ENCODE results near the gene PCSK1. TPM values are rescaled to one million over a fixed set of nuclear protein-coding genes. Genes with fewer than 3 reads are reported as not detected.

The PCSK1 gene
- polyA plus RNA-seq, 1 experiment: not detected

DNA sequence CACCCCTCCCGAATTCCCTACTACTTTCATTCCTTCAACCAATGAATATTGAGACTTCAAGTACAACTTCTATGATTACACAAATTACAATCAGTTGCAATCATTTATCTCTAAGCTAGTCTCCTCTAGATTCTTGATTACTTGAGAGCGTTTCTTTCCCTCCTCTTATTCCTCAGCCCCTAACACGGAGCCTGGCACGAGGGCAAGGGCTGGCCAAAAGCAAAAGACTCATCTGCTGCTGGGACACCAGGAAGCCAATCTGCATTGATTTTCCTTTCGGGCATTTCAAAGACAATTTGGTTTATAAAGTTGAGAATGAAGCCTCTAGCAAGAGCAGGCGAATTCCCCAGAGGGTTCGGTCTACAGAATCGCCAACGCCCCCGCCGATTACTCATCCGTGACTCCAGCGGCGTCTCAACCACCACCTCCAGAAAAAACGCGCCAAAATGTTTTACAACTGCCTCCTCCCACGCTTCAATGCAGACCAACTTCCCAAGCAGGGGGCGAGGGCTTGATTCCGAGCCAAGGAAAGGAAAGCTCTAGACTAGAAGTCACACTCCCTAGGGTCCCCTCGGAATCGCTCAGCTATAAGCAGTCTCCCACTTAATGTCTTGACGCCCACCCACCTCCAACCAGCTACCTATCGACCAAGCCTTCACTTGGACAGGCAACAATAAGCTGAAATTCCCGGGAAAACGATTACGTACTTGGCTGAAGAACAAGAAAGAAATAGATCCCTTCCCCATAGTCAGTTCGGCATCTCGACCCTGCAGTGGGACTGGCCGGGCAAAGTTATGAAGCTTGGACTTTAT lies 1.5 kb downstream of the PCSK1 start:
- Histone ChIP-seq H3K27me3 (ENCODE audit: control insufficient read depth, insufficient read depth, low read length) (peaks cover 34% of the 10 kb centered on the region), H3K27ac (ENCODE audit: low read depth, low read length) (no peak overlapping the region), H3K9me3 (ENCODE audit: control insufficient read depth, insufficient read depth, low read length) (peaks cover 12% of the 10 kb centered on the region), H3K4me3 (ENCODE audit: low read depth, low read length) (no peak overlapping the region)
- POLR2A ChIA-PET: no interaction called here
- TF ChIP-seq, protein P1, sequence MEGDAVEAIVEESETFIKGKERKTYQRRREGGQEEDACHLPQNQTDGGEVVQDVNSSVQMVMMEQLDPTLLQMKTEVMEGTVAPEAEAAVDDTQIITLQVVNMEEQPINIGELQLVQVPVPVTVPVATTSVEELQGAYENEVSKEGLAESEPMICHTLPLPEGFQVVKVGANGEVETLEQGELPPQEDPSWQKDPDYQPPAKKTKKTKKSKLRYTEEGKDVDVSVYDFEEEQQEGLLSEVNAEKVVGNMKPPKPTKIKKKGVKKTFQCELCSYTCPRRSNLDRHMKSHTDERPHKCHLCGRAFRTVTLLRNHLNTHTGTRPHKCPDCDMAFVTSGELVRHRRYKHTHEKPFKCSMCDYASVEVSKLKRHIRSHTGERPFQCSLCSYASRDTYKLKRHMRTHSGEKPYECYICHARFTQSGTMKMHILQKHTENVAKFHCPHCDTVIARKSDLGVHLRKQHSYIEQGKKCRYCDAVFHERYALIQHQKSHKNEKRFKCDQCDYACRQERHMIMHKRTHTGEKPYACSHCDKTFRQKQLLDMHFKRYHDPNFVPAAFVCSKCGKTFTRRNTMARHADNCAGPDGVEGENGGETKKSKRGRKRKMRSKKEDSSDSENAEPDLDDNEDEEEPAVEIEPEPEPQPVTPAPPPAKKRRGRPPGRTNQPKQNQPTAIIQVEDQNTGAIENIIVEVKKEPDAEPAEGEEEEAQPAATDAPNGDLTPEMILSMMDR (IDR thresholded peaks at IDR 0.05; ENCODE audit: low read depth, low read length): no peak
- no peak for DNase-seq (ENCODE audit: low read depth, low spot score)
- CTCF ChIA-PET: interaction anchor here (1.2 kb wide), 1 partner anchor 170 kb away, joined by 5 read pairs; no protein-coding TSS in a partner anchor

DNA sequence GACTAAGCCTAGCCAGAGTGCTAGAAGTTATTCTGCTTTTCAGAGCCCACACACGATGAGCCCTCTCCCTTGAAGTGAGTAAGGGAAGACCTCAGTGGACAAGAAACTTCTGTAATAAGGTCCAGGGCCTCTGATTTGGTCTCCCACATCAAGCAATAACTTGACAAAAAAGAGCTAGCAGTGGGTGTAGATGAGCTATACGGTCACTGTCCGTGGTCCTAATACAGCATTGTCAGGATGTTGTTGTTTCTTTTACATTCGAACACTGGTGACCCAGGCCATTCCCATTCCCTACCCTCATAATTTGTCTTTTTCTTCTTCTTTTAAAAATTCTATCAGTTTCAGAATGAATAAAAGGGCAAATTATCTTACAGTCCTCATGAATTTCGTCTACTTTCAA lies 5.2 kb downstream of the PCSK1 start:
- Histone ChIP-seq H3K4me3 (ENCODE audit: low read depth, low read length) (no peak overlapping the region), H3K27ac (ENCODE audit: low read depth, low read length) (no peak overlapping the region), H3K9me3 (ENCODE audit: control insufficient read depth, insufficient read depth, low read length) (peaks cover 9% of the 10 kb centered on the region), H3K27me3 (ENCODE audit: control insufficient read depth, insufficient read depth, low read length) (peaks cover 18% of the 10 kb centered on the region)
- no peak for DNase-seq (ENCODE audit: low read depth, low spot score)
- ChIA-PET POLR2A (no interaction called here), CTCF (no interaction called here)
- TF ChIP-seq, protein P1 (IDR thresholded peaks at IDR 0.05; ENCODE audit: low read depth, low read length): no peak

DNA sequence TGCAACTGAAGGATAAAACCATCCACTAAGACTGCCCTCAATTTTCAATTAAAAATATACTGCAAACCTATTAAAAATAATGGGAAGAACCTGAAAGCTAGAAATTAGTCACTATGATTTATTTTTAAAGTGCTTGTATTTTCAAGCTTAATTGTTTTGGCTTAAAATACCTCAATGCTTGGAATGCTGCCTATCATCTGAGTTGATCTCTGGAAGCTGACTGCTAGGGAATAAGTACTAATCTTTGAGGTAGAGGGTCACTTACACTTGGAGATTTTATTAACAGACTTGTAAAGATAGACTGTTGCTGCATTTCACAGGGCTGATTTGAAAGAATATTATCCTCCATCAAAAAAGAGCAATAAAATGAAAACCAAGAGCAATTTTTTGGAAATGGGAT lies 6.2 kb downstream of the PCSK1 start:
- Histone ChIP-seq H3K4me3 (ENCODE audit: low read depth, low read length) (no peak overlapping the region), H3K27me3 (ENCODE audit: control insufficient read depth, insufficient read depth, low read length) (peaks cover 8% of the 10 kb centered on the region), H3K9me3 (ENCODE audit: control insufficient read depth, insufficient read depth, low read length) (peaks cover under 1% of the 10 kb centered on the region; the same call in 1 of the 2 replicates), H3K27ac (ENCODE audit: low read depth, low read length) (no peak overlapping the region)
- CTCF ChIA-PET: no interaction called here
- TF ChIP-seq, protein P1 (IDR thresholded peaks at IDR 0.05; ENCODE audit: low read depth, low read length): no peak
- POLR2A ChIA-PET: no interaction called here
- DNase-seq (ENCODE audit: low read depth, low spot score): no peak

DNA sequence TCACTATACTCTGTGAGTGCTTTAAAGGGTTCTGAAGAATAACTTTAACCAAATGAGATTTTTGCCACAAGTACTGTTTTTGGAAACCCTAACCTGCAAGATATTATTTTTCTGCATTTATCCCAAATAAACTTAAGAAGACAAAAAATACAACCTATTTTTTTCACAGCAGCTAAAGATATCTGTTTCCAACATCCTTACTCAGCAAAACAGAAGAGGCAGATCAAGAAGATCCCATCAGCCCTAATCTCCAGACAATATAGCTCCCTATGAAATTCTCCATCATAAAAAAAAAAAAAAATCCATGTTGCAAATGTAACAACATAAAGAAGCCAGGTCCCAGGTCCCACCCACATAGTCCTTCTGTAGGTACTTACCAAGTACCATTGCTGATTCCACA lies 7.6 kb downstream of the PCSK1 start:
- ChIA-PET CTCF (interaction anchor here (0.6 kb wide), 1 partner anchor 14 kb away, joined by 3 read pairs; no protein-coding TSS in a partner anchor), POLR2A (no interaction called here)
- DNase-seq (ENCODE audit: low read depth, low spot score): no peak
- Histone ChIP-seq H3K4me3 (ENCODE audit: low read depth, low read length) (no peak overlapping the region), H3K9me3 (ENCODE audit: control insufficient read depth, insufficient read depth, low read length) (no peaks in the 10 kb centered on the region), H3K27me3 (ENCODE audit: control insufficient read depth, insufficient read depth, low read length) (peaks cover 3% of the 10 kb centered on the region), H3K27ac (ENCODE audit: low read depth, low read length) (no peak overlapping the region)
- TF ChIP-seq, protein P1 (IDR thresholded peaks at IDR 0.05; ENCODE audit: low read depth, low read length): no peak

DNA sequence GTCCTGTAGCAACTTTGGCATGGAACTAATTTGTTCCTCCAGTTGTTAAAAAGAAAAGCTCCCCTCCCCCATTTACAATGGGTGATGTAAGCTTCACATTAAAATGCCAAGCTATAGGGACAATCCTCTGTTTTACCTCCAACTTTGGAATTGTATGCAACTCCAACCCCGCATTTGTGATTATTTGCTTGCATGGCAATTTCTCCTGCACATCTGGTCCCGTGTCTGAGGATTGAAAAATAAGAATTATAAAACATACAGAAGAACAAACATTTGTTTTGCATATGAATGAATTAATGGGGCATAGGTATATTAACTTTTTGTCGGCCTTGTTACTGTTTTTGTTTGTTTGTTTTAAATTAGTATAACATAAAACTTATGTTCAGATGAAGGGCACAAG lies 17.2 kb downstream of the PCSK1 start:
- CTCF ChIA-PET: no interaction called here
- POLR2A ChIA-PET: no interaction called here
- TF ChIP-seq, protein P1 (IDR thresholded peaks at IDR 0.05; ENCODE audit: low read depth, low read length): no peak
- Histone ChIP-seq H3K27me3 (ENCODE audit: control insufficient read depth, insufficient read depth, low read length) (peaks cover 15% of the 10 kb centered on the region), H3K9me3 (ENCODE audit: control insufficient read depth, insufficient read depth, low read length) (no peaks in the 10 kb centered on the region), H3K4me3 (ENCODE audit: low read depth, low read length) (no peak overlapping the region), H3K27ac (ENCODE audit: low read depth, low read length) (no peak overlapping the region)
- DNase-seq (ENCODE audit: low read depth, low spot score): no peak
